Cardiac muscle cell (in vitro differentiated cells and primary cell): ENCODE data around the gene KLHL33. TPM values are rescaled to one million over a fixed set of nuclear protein-coding genes. Genes with fewer than 3 reads are reported as not detected.

Source experiments
- DNase-seq, 2 donors: peaks; one replicate each; pipeline versions ENCODE4 v3.0.0 to v3.0.0-alpha.2; 2010 to 2017; ENCODE audit warnings: low read depth in 1 of 2, low spot score in 1 of 2
- H3K27ac ChIP-seq: fragments of 200-600 bp; sonication (generic); 2 replicates; pipeline ENCODE4 v1.5.1; 2016
- H3K27me3 ChIP-seq: fragments of 200-600 bp; sonication (generic); 2 replicates; pipeline ENCODE4 v1.6.0; 2016; ENCODE audit warnings: control low read depth
- H3K36me3 ChIP-seq: fragments of 200-600 bp; sonication (generic); 2 replicates; pipeline ENCODE4 v1.5.1; 2016; ENCODE audit warnings: control low read depth
- H3K4me1 ChIP-seq: fragments of 200-600 bp; sonication (generic); 2 replicates; pipeline ENCODE4 v1.8.1; 2017; ENCODE audit warnings: low read depth, mild to moderate bottlenecking, mixed run types
- H3K4me3 ChIP-seq: fragments of 200-600 bp; sonication (generic); 2 replicates; pipeline ENCODE4 v1.5.1; 2016; ENCODE audit warnings: mild to moderate bottlenecking
- H3K9me3 ChIP-seq: fragments of 200-600 bp; sonication (generic); 2 replicates; pipeline ENCODE4 v1.5.1; 2017; ENCODE audit warnings: low read depth, mild to moderate bottlenecking, control low read depth
- polyA plus RNA-seq: library from polyadenylated mRNA; unstranded; fragments of >200 nt; fragmentation: Nextera tagmentation; extraction: Ambion mirVana; gene quantifications from 2 replicates; pipeline ENCODE4 v1.2.1, GENCODE V29; 2016
- total RNA-seq: library from RNA; depleted of rRNA; stranded (reverse); fragments of >200 nt; gene quantifications from 2 replicates; pipeline ENCODE4 v1.2.3, GENCODE V29; 2016
- TF ChIP-seq, protein P1 (sequence below): IDR thresholded peaks from 2 replicates; pipeline ENCODE4 v1.5.1; 2012; ENCODE audit warnings: low read depth, mild to moderate bottlenecking, low read length

Gene KLHL33
- total and polyA plus RNA-seq, 2 experiments from 2014 or later: not detected

GRCh38 chr14:20440882-20441281 is 4.9 kb upstream of the KLHL33 start:
- Histone ChIP-seq H3K9me3 (no peaks in the 10 kb centered on the region), H3K36me3 (no peaks in the 10 kb centered on the region), H3K27ac (no peak overlapping the region), H3K4me1 (no peaks in the 10 kb centered on the region), H3K27me3 (no peaks in the 10 kb centered on the region), H3K4me3 (no peak overlapping the region)
- TF ChIP-seq, protein P1, sequence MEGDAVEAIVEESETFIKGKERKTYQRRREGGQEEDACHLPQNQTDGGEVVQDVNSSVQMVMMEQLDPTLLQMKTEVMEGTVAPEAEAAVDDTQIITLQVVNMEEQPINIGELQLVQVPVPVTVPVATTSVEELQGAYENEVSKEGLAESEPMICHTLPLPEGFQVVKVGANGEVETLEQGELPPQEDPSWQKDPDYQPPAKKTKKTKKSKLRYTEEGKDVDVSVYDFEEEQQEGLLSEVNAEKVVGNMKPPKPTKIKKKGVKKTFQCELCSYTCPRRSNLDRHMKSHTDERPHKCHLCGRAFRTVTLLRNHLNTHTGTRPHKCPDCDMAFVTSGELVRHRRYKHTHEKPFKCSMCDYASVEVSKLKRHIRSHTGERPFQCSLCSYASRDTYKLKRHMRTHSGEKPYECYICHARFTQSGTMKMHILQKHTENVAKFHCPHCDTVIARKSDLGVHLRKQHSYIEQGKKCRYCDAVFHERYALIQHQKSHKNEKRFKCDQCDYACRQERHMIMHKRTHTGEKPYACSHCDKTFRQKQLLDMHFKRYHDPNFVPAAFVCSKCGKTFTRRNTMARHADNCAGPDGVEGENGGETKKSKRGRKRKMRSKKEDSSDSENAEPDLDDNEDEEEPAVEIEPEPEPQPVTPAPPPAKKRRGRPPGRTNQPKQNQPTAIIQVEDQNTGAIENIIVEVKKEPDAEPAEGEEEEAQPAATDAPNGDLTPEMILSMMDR: no peak
- DNase-seq: no peak

GRCh38 chr14:20440465-20440864 is 4.5 kb upstream of the KLHL33 start:
- no peaks in the 10 kb centered on the region for H3K4me1 ChIP-seq
- TF ChIP-seq, protein P1: no peak
- no peaks in the 10 kb centered on the region for H3K36me3 ChIP-seq

DNA sequence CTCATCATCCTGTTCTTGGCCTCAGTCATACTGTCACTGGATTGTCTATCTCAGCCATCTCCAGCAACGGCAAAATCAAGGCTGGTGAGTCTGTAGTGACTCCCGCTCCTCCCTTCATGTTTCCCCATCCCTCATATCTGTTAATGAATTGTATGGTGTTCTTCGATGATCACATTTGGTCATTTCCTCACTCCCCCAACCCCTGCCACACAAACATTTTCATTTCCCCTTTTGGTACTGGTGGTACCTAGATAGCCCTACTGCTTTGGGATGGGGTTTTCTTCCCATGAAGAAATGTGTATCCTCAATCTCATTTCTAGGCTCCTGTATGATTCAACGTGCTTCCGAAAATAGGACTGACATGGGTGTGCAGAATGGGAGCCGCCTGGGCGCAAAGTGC is 2.7 kb upstream of the KLHL33 start:
- Histone ChIP-seq H3K9me3 (no peaks in the 10 kb centered on the region), H3K4me3 (no peak overlapping the region), H3K27me3 (no peaks in the 10 kb centered on the region), H3K36me3 (no peaks in the 10 kb centered on the region), H3K4me1 (no peaks in the 10 kb centered on the region), H3K27ac (no peak overlapping the region)
- TF ChIP-seq, protein P1: no peak
- DNase-seq: no peak

More at GRCh38 chr14:20440465-20440864, 4.5 kb upstream of the KLHL33 start:
- DNase-seq: no peak
- H3K4me3 ChIP-seq: no peak overlapping the region
- H3K27ac ChIP-seq: no peak overlapping the region
- no peaks in the 10 kb centered on the region for H3K27me3 ChIP-seq
- H3K9me3 ChIP-seq: no peaks in the 10 kb centered on the region

DNA sequence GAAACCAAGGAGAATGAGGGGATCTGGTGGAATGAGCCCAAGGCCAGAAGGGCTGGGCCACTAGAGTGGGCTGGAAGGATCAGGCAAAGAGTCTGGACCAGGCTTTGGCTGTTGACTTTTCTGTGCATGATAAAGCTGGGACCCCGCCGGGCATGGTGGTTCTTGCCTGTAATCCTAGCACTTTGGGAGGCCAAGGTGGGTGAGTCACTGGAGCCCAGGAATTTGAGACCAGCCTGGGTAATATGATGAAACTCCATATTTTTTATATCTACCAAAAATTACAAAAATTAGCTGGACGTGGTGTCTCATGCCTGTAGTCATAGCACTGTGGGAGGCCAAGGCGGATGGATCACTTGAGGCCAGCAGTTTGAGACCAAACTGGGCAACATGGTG is 393 bp upstream of the KLHL33 start:
- no peak overlapping the region for H3K4me3 ChIP-seq
- H3K4me1 ChIP-seq: no peaks in the 10 kb centered on the region
- H3K36me3 ChIP-seq: no peaks in the 10 kb centered on the region
- TF ChIP-seq, protein P1: no peak
- H3K9me3 ChIP-seq: no peaks in the 10 kb centered on the region
- H3K27ac ChIP-seq: no peak overlapping the region
- DNase-seq: peak in 1 of 2 donors; percentile 75
- no peaks in the 10 kb centered on the region for H3K27me3 ChIP-seq

GRCh38 chr14:20434701-20435581 is 1.0 kb downstream of the KLHL33 start:
- TF ChIP-seq, protein P1: no peak
- DNase-seq: peak in 1 of 2 donors; percentile 35
- H3K36me3 ChIP-seq: no peaks in the 10 kb centered on the region
- no peak overlapping the region for H3K27ac ChIP-seq
- H3K9me3 ChIP-seq: no peaks in the 10 kb centered on the region
- H3K27me3 ChIP-seq: no peaks in the 10 kb centered on the region
- no peaks in the 10 kb centered on the region for H3K4me1 ChIP-seq
- H3K4me3 ChIP-seq: no peak overlapping the region
